HUES6 (cell line): ENCODE measurements around the gene CPVL.

Source experiments
- H3K27ac ChIP-seq: 2 replicates; pipeline ENCODE4 v1.7.0; 2013; ENCODE audit warnings: low read depth, mild to moderate bottlenecking, low read length, inconsistent platforms
- H3K27me3 ChIP-seq: 2 replicates; pipeline ENCODE4 v1.6.1; 2013; ENCODE audit warnings: low read length; ENCODE audit not compliant: control insufficient read depth, insufficient read depth
- H3K36me3 ChIP-seq: 2 replicates; pipeline ENCODE4 v1.6.1; 2013; ENCODE audit warnings: low read length; ENCODE audit not compliant: control insufficient read depth, insufficient read depth
- H3K4me1 ChIP-seq: 2 replicates; pipeline ENCODE4 v1.6.1; 2013; ENCODE audit warnings: low read length; ENCODE audit not compliant: control insufficient read depth, insufficient read depth
- H3K4me3 ChIP-seq: 2 replicates; pipeline ENCODE4 v1.5.1; 2013; ENCODE audit warnings: low read depth, low read length
- H3K9ac ChIP-seq: one replicate; pipeline ENCODE4 v1.6.1; 2013; ENCODE audit warnings: mild to moderate bottlenecking, low read length
- H3K9me3 ChIP-seq: 2 replicates; pipeline ENCODE4 v1.6.1; 2013; ENCODE audit warnings: low read depth, low read length; ENCODE audit not compliant: control insufficient read depth, insufficient read depth

Gene CPVL

GRCh38 chr7:29179115-29179514 is 32.8 kb upstream of the CPVL start:
- Histone ChIP-seq H3K36me3 (no peaks in the 10 kb centered on the region), H3K9ac (no peak overlapping the region), H3K27me3 (no peaks in the 10 kb centered on the region), H3K9me3 (no peaks in the 10 kb centered on the region; the same call in 1 of the 2 replicates), H3K4me3 (no peak overlapping the region), H3K27ac (no peak overlapping the region), H3K4me1 (no peaks in the 10 kb centered on the region)

DNA sequence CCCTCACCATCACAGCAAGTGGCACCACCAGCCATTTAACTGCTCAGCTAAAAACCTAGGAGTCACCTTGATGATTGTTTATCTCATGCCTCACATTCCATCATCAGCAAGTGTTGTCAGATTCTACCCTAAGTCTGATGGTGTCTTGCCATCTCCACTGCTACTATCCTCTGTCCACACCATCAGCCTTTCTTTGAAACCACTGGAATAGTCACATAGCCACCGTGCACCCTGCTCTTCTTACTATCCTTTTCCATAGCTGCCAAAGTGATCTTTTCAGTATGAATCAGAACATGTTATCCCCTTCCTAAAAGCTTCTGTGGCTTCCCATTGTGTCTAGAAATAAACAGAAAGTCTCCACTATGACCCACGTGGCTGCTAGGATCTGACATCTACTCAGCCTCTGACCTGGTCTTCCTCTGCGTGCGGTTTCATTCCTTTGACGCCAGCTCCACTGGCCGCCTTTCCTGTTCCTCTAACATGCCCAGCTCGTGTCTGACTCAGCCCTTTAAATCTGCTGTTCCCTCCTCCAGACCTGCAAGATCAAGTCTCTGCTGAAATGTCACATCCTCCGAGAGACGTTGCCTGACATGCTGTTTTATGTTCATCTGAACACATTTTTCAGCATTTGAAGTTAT is 31.7 kb upstream of the CPVL start:
- H3K4me1 ChIP-seq, result no peaks in the 10 kb centered on the region
- H3K36me3 ChIP-seq, result no peaks in the 10 kb centered on the region
- H3K4me3 ChIP-seq, result no peak overlapping the region
- H3K27me3 ChIP-seq, result no peaks in the 10 kb centered on the region
- H3K27ac ChIP-seq, result no peak overlapping the region
- H3K9ac ChIP-seq, result no peak overlapping the region
- no peaks in the 10 kb centered on the region; the same call in 1 of the 2 replicates for H3K9me3 ChIP-seq

DNA sequence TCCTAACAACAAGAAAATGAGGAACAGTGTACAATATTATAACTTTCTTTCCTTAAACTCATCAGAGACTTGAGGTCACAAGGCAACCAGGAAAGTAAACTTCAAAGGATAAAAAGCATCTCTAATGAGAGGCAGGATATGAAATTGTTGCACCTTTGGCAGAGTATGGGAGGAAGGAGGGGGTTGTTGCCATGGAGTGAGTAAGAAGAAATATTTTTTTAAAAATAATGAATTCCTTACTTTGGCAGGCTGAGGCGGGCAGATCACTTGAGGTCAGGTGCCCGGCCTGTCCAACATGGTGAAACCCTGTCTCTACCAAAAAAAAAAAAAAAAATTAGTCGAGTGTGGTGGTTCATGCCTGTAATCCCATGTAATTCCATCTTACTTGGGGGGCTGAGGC is 27.1 kb upstream of the CPVL start:
- H3K9ac ChIP-seq, result no peak overlapping the region
- no peak overlapping the region for H3K4me3 ChIP-seq
- no peak overlapping the region for H3K27ac ChIP-seq
- H3K4me1 ChIP-seq, result no peaks in the 10 kb centered on the region
- H3K9me3 ChIP-seq, result no peaks in the 10 kb centered on the region; the same call in 1 of the 2 replicates
- H3K27me3 ChIP-seq, result no peaks in the 10 kb centered on the region
- H3K36me3 ChIP-seq, result no peaks in the 10 kb centered on the region

DNA sequence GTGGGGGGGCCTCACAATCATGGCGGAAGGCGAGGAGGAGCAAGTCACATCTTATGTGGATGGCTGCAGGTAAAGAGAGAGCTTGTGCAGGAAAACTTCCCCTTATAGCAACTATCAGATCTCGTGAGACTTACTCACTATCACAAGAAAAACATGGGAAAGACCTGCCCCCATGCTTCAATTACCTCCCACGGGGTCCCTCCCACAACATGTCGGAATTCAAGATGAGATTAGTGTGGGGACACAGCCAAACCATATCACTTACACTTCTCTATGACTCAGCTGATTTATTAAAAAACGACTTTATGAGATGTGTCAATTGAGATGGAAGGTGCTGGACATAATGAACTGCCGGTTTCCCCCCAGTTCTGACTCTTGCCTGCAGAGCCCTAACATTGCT is 24.4 kb upstream of the CPVL start:
- no peaks in the 10 kb centered on the region; the same call in 1 of the 2 replicates for H3K9me3 ChIP-seq
- no peak overlapping the region for H3K4me3 ChIP-seq
- H3K27me3 ChIP-seq, result no peaks in the 10 kb centered on the region

DNA sequence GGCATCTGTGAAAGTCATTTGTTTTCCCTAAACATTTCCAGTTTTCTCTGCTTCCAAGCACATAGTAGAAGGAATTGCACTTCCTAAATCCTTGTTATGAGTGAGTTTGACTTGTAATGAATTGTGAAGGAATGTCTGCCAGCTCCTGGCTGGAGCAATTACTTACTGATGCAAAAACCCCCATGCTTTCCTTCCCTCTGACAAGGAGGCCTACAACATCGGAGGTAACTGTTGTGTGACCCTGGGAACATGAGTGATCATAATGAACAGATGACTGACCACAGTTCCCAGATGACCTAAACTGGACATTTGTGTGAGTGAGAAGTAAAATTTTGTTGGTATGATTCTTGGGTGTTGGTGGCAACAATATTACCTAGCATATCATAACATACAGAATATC is 21.4 kb upstream of the CPVL start:
- no peak overlapping the region for H3K27ac ChIP-seq
- no peak overlapping the region for H3K9ac ChIP-seq
- no peaks in the 10 kb centered on the region for H3K9me3 ChIP-seq

More for the DNA sequence above, 24.4 kb upstream of the CPVL start:
- H3K36me3 ChIP-seq, result no peaks in the 10 kb centered on the region
- H3K27ac ChIP-seq, result no peak overlapping the region
- H3K9ac ChIP-seq, result no peak overlapping the region
- H3K4me1 ChIP-seq, result no peaks in the 10 kb centered on the region

DNA sequence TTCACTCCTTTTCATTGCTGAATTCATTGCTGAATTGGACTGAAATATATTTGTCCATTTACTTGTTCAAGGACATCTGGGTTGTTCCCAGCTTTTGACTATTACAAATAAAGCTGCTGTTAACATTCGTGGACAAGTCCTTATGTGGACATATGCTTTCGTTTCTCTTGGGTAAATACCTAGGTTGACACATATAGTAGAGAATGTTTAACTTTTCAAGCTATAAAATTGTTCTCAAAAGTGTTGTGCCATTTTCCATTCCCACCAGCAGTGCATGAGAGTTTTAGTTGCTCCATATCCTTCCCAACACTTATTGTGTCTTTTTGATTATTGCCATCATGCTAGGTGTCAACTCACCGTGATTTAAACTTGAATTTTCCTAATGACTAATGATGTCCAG is 17.5 kb upstream of the CPVL start:
- H3K27ac ChIP-seq, result no peak overlapping the region
- no peaks in the 10 kb centered on the region for H3K4me1 ChIP-seq
- H3K27me3 ChIP-seq, result no peaks in the 10 kb centered on the region
- H3K36me3 ChIP-seq, result no peaks in the 10 kb centered on the region
- H3K4me3 ChIP-seq, result no peak overlapping the region
- H3K9me3 ChIP-seq, result no peaks in the 10 kb centered on the region; the same call in 1 of the 2 replicates
- H3K9ac ChIP-seq, result no peak overlapping the region

More for the DNA sequence above, 21.4 kb upstream of the CPVL start:
- Histone ChIP-seq H3K27me3 (no peaks in the 10 kb centered on the region), H3K4me1 (no peaks in the 10 kb centered on the region), H3K36me3 (no peaks in the 10 kb centered on the region), H3K4me3 (no peak overlapping the region)

DNA sequence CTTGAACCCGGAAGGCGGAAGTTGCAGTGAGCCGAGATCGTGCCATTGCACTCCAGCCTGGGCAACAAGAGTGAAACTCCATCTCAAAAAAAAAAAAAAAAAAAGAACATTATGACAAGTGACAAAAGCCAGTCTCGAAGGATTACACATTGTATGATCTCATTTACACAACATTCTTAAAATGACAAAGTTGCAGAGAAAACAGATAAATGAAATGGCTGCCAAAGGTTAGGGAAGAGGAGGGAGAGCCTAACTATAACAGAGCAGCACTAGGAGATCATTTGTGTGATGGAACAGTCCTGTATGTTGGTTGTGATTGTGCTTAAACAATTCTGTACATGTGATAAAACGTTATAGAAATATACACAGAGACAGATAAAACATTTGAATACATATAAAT is 16.2 kb upstream of the CPVL start:
- H3K4me1 ChIP-seq, result no peaks in the 10 kb centered on the region
- H3K4me3 ChIP-seq, result no peak overlapping the region
- no peaks in the 10 kb centered on the region for H3K27me3 ChIP-seq
- H3K9me3 ChIP-seq, result no peaks in the 10 kb centered on the region; the same call in 1 of the 2 replicates
- no peak overlapping the region for H3K27ac ChIP-seq
- H3K36me3 ChIP-seq, result no peaks in the 10 kb centered on the region
- H3K9ac ChIP-seq, result no peak overlapping the region

- Histone ChIP-seq H3K4me1 (peaks cover 9% of the 10 kb centered on the region; the same call in 1 of the 2 replicates), H3K9me3 (no peaks in the 10 kb centered on the region; the same call in 1 of the 2 replicates), H3K36me3 (no peaks in the 10 kb centered on the region), H3K4me3 (no peak overlapping the region), H3K27me3 (no peaks in the 10 kb centered on the region), H3K27ac (no peak overlapping the region), H3K9ac (no peak overlapping the region)
These were observed 14.9 kb upstream of the CPVL start for GRCh38 chr7:29161231-29161630.

DNA sequence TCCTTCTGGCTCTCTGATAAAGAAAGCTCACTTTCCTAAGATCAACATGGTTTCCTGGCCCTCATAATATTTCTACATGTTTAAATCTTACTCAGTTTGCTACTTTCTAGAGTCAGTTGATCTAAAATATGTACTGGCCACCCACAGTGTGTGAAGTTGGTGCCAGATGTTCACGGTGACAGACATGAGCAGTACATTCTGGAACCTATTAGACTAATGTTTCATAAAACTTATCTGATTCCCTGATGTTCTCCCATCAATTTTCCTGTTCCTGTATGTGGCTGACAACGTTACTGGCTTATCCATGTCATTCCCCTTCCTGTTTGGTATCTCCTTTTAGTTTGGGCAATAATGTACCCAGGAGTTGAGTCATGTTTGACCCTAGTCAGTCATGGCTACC is 13.7 kb upstream of the CPVL start:
- Histone ChIP-seq H3K9me3 (peaks cover 3% of the 10 kb centered on the region), H3K4me3 (no peak overlapping the region), H3K27ac (no peak overlapping the region), H3K27me3 (no peaks in the 10 kb centered on the region), H3K4me1 (peaks cover 9% of the 10 kb centered on the region; the same call in 1 of the 2 replicates), H3K36me3 (no peaks in the 10 kb centered on the region), H3K9ac (no peak overlapping the region)

DNA sequence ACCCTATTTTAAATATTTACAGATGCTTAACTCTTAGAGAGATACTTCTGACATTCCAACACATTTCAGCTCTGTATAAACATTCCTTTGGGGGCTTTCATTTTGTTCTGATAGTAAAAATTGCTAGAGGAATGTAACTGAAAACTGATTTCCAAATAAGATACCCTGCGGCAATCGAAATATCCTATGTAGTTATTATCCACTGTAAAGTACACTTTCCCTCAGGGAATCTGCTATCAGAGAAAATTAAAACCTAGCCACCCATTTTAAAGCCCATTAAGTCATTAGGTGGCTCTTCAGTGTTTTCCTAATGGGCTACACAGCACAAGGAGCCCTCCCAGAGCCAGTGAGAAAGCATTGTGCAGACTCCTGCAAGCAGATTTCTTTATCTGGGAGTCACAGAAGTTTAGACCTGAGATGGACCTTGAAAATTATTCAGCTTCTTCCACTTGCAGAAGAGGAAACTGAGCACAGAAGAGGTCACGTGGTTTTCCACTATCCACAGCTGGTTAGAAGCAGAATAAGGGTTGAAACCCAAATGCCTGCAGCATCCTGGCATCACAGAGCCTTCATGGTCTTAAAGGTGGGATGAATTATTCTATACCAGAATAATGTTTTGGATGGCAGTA is 12.6 kb upstream of the CPVL start:
- H3K4me3 ChIP-seq, result no peak overlapping the region
- H3K36me3 ChIP-seq, result no peaks in the 10 kb centered on the region
- H3K9me3 ChIP-seq, result peaks cover 5% of the 10 kb centered on the region
- H3K4me1 ChIP-seq, result peaks cover 9% of the 10 kb centered on the region; the same call in 1 of the 2 replicates
- H3K27me3 ChIP-seq, result no peaks in the 10 kb centered on the region
- H3K9ac ChIP-seq, result no peak overlapping the region
- no peak overlapping the region for H3K27ac ChIP-seq

- no peaks in the 10 kb centered on the region for H3K27me3 ChIP-seq
- no peak overlapping the region for H3K27ac ChIP-seq
- no peak overlapping the region for H3K4me3 ChIP-seq
- H3K9me3 ChIP-seq, result peaks cover 5% of the 10 kb centered on the region
- H3K4me1 ChIP-seq, result peaks cover 9% of the 10 kb centered on the region; the same call in 1 of the 2 replicates
- H3K36me3 ChIP-seq, result no peaks in the 10 kb centered on the region
- no peak overlapping the region for H3K9ac ChIP-seq
These were observed 10.6 kb upstream of the CPVL start for GRCh38 chr7:29156907-29157452.
